OCI-M2 (cell line): ENCODE measurements around the gene PCGF3.
"Not testable (repeated sequence)": the region's sequence is repeated elsewhere in the genome, so short reads cannot be mapped to it uniquely, and the experiment has no call there.

Experiments
- DNase-seq: peaks from one replicate; lab custom pipeline; 2025; ENCODE audit not compliant: unreplicated experiment; lab: John Stamatoyannopoulos, UW

Gene PCGF3

DNA sequence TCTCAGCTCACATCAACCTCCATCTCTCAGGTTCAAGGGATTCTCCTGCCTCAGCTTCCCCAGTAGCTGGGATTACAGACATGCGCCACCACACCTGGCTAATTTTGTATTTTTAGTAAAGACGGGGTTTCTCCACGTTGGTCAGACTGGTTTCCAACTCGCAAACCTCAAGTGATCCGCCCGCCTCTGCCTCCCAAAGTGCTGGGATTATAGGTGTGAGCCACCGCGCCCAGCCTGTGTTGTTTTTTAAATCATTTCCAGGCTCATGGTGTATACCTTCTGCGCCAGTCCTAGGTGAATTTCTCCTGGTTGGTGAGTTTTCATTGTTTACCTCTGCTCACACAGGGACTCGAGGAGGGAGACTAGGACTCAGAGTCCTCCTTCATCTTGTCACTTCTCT is 74.6 kb downstream of the PCGF3 start:
- not testable (repeated sequence) for DNase-seq

DNA sequence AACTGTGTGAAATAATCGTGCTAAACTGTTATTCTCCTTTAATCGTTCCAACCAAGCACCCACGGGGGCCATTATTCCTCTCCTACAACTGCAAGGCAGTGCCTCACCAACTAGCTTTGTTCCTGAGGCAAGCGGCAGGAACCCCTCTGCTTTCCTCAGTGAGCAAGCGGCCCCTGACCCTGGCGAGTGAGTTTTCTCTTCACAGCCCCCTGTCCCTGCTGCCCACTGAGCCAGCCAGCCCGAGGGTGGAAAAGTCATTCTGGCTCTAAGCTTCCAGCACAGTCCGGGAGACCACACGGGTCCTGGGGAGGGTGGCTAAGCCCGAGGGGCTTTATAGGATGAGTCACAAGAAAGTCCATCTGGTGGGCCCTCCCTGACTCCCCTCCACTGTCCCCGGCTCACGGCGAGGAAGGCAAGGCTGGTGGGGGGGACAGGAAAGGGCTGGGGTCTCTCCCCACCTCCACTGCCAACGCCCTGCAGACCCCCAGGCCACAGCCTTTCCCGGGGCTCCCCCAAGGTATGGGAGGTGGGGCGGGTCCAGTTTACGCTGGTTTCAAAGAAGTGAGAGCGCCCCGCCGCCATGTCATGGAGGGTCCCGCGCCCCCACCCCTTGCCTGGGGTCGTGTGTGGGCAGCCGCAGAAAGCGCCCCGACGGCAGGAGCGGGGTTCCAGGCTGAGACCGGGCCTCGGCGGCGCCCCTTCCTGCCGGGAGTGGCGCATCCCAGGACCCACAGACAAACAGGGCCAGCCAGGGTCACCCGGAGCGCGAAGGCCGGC is 75.3 kb downstream of the PCGF3 start:
- DNase-seq: no peak

GRCh38 chr4:781493-782216 is 76.0 kb downstream of the PCGF3 start:
- peak; percentile 89 for DNase-seq

DNA sequence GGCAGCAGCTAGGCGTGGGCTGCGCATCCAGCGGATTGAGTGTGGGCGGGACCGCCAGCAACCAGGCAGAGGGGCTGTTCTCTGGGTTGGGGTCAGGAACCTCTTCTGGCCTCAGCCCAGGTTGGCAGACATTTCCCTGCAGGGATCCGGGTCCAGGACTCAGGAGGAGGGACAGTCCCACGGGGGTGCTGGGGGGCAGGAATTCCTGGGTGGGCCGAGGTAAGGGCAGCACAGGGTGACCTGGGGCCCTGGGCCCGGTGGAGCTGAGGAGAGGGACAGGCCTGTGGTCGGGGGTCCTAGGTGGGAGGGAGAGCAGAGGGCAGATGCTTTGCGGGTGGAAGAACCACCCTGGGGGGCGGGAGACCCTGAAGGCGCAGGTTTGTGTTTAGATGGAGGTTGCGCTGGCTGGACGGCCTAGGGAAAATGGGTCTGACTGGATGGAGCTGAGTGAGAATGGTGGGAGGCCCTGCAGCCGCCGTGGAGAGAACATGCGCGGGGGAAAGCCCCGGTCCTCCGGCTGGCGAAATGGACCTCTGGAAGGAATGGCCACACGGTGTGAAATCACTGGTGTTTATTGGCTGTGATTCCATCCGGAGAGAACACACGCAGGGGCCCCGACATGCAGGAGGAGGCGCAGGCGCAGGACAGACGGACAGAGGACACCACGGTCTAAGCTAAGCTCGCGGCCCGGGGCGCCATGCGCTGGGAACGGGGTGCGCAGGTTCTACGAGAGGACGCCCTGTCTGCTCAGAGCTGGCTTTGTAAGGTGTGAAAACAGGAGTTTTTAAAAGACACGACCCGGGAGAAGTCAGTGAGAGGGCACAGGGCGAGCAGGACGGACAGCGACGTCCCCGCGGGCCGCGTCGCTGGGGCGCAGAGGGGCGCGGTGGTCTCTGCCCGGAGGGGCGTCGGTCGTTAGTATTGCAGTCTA is 79.0 kb downstream of the PCGF3 start:
- DNase-seq: no peak

GRCh38 chr4:785332-786073 is 79.9 kb downstream of the PCGF3 start:
- no peak for DNase-seq

DNA sequence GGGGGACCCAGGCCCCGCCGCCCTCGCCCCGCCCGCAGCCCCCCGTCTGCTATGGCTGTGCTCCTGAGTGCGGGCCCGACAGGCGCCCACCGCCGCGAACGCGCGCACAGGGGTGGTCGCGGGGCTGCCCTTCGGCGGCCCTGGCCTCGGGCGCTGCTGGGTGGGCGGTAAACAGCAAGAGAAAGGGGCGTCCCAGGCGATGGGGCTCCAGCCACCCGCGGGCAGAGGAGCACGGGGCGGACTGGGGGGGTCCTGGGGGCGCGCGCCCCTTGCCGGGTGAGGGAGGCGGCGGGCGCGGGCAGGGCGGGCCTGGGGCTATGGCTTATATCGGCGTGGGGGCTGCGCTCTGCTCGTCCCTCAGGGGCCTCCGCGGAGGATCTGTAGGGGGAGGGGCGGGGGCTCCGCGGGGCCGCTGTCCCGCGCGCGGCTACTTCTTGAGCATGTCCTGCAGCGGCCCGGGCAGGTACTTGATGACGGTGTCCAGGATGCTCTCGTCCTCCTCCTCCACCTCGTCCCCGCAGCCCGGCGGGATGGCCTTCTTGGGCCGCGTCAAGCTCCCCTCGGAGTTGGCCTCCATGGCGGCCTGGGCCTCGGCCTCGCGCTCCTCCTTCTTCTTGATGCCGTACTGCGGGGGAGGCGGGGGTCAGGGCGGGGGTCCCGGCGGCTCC is 80.6 kb downstream of the PCGF3 start:
- no peak for DNase-seq

DNA sequence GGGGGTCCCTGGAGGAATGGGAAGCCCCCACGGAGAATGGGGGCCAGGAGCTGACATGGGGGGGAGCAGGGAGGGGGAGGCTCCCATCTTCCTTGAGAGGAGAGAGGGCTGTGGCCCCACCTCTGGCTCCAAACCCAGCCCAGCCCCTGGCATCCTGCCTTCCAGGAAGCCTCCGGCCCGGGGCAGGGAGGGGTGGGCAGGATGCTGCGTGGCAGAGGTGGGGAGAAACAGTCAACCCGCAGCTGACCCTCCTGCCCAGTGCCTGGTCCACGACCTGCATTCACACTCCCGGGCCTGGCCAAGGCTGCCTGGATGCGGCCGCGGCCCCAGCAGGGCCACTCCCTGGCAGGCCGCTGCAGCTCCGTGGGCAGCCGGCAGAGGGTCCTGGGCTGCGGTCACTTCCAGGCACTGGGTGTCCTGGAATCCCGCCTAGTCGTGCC is 81.2 kb downstream of the PCGF3 start:
- no peak for DNase-seq

GRCh38 chr4:787561-787981 is 81.9 kb downstream of the PCGF3 start:
- no peak for DNase-seq

- DNase-seq: no peak
These were observed 82.5 kb downstream of the PCGF3 start for GRCh38 chr4:788006-788635.

DNA sequence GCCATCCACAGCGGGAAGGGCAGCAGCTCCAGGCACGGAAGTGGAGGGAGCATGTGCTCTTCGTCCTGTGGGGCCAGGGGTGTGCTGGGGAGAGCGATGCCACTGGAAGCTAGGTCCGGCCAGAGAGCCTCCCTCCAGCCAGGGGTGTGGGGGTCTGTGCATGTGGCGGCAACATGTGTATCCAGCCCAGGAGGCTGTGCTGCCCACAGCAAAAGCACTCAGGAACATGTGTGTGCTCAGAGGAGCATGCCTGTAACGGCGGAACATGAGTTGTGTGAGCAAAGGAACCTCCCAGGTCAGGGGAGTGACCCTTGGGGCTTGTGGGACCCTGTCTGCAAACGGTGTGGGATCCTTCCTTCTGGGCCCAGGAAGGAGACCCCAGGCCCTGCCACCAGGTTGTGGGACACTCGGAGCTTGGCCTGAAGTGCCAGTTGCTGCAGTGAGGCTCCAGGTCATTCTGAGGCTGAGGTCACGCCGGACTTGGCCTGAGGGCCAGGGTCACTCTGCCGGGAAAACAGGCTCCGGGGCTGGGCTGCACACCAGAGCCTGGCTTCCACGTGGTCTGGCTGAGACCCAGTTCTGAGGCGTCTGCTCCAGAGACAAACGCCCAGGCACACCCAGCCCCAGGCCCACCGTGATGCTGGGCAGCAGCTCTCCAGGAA is 83.1 kb downstream of the PCGF3 start:
- DNase-seq: no peak

DNA sequence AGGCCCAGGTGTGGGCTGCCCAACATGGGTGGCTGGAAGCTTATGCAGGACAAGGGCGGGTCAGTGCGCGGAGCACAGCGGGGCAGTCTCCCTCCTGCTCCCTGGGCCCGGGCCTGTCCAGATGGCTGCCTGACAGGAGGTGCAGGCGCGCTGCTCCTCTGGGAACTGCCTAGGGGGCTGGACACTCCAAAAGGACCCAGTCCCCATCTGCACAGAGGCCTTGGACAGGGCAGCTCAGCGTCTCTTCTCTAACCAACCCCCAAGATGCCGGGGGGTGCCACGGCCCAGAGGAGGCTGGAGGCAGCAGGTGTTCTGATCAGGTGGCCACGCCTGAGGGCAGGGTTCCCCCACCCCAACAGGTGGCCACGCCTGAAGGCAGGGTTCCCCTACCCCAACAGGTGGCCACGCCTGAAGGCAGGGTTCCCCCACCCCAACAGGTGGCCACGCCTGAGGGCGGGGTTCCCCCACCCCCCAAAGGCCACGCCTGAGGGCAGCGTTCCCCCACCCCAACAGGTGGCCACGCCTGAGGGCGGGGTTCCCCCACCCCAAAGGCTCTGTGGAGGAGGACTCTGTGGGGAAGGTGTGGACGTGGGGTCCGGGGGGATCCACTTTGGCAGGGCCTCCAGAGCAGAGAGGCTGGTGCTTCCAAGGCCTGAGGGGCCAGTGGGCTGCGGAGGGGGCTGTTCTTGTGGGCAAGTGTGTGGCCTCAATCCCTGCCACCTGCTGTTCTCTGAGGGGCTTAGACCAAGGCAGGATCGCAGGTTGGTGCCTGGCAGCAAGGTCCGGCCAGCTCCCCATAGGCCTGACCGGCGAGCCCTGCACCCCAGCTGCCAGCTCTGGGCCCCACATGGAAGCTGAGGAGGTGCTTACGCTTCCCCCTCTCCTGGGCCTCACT is 84.2 kb downstream of the PCGF3 start:
- DNase-seq: no peak

DNA sequence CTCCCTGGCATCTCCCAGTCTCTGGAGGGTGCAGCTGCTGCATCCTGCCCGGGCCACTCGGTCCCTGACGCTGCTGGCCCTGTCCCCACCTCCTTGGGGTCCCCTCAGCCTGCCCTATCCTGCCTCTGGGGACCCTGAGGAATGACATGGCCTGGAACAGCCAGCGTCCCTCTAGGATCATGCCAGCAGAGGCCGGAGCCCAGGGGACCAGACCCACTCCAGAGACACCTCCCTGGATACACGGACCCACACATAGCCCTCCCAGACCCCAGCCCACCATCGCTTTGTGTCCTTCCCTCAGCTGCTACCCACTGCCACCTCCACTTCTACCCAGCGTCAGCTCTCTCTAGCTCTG is 84.8 kb downstream of the PCGF3 start:
- no peak for DNase-seq

DNA sequence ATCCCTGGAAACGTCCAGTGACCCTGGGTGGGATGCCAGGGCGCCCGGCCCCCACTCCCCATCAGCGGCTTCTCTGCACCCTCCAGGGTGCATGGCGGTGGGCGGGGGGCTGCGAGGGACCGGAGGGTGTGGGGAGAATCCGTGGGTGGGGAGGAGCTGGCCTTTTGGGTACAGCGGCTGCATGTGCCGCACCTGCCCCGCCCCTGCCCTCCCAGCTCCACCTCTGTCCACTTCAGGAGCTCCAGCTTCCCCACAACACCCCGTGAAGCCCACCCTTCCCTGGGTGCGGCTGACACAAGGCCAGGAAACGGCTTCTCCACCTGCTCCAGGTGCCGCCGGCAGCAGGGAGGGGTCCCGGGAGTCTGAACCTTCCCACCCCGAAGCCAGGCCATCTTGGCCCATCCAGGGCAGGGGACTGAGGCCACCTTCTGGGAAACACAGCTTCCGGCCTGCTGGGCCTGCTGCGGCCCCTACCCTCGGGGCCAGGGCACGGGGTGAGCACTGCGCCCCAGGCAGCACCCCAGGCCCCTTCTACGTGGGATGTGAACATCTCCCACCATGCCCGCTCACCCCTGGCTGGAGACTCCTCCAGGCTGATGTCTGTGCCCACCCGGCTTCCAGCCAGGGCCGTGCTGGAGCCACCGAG is 85.7 kb downstream of the PCGF3 start:
- DNase-seq: no peak

DNA sequence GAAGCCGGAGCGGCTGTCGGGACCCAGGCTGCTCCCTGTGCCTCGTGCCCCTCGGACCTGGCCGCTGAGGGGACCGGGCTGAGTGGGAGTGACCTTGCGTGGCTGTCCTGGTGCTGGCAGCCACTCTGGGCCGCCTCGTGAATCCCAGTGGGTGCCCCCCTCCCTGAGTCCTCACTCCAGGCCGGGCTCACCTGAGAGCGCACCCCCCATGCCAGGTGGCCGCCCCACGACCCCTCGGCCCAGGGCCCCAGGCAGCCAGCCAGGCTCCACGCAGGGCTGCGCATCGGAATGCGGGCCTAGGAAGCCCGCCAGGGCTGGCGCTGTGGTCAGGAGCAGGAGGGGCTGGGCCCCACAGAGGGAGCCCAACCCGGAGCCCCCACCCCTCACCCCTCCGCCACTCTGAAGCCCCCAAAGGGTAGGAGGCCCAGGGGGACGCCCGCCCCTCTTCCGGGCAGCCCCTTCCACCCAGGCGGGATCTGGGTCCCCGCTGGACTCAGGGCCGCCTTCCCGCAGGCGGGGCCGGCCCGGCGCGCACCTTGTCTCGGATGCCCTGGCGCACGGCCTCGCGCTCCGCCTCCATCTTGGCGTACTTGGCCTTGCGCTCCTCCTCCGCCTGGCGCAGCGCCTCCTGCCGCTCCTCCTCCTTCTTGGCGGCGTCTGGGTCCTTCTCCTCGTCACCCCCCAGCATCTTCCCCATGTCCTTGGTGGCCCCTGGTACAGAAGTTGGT is 86.4 kb downstream of the PCGF3 start:
- DNase-seq: no peak

GRCh38 chr4:792626-793092 is 87.0 kb downstream of the PCGF3 start:
- DNase-seq: no peak

- DNase-seq: no peak
These were observed 87.6 kb downstream of the PCGF3 start for GRCh38 chr4:793093-793861.
